GM19438 (cell line): ENCODE measurements around the gene PALLD.

Source experiments
- ATAC-seq: cut with Tn5 transposase; IDR thresholded peaks from one replicate; pipeline ENCODE4 v1.9.1; 2021; ENCODE audit warnings: low read depth; ENCODE audit not compliant: unreplicated experiment

Gene PALLD

DNA sequence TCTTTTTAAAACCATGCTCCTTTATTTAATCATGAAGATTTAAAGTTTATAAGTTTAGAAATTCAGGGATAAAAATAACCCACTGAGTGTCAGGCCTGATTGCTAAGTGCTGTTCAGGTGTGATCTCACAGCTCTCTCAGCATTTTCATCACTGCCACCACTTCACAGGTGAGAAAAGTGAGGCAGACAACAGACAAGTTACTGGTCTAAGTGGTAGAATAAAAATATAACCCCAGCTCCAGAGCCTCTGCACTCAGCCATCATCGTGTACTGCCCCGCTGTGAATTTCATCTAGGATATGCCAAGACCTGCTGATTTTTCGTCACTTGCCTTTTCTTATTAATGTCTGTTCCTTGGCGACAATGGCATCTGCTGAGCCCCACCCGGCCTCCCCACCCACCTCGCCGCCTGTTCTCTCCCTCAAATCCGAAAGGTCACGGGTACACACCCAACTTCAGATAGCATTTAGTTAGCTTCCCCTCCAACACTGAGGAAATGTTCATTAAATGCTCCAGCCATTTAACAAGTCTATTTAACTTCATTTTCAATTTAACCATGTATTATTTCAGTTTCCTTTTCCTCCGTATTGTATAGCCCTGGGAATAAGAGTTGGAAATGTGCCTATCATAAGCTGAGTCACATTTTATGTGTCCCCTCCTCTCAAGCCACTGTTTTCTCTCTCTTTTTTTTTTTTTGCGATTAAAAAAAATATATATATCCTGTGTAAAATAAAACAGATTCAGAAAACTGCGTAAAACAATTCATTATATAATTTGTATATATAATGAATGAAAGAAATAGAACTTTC, 276.7 kb downstream of the PALLD start:
- ATAC-seq, result no peak

- no peak for ATAC-seq
Observed at GRCh38 chr4:168776382-168776781, 279.5 kb downstream of the PALLD start.

- no peak for ATAC-seq
Observed at GRCh38 chr4:168777277-168777965, 280.6 kb downstream of the PALLD start.

- ATAC-seq, result no peak
Observed at GRCh38 chr4:168781341-168781740, 284.5 kb downstream of the PALLD start.

GRCh38 chr4:168781926-168782325, 285.1 kb downstream of the PALLD start:
- ATAC-seq, result no peak

- ATAC-seq, result no peak
Observed at GRCh38 chr4:168782439-168782838, 285.6 kb downstream of the PALLD start.

DNA sequence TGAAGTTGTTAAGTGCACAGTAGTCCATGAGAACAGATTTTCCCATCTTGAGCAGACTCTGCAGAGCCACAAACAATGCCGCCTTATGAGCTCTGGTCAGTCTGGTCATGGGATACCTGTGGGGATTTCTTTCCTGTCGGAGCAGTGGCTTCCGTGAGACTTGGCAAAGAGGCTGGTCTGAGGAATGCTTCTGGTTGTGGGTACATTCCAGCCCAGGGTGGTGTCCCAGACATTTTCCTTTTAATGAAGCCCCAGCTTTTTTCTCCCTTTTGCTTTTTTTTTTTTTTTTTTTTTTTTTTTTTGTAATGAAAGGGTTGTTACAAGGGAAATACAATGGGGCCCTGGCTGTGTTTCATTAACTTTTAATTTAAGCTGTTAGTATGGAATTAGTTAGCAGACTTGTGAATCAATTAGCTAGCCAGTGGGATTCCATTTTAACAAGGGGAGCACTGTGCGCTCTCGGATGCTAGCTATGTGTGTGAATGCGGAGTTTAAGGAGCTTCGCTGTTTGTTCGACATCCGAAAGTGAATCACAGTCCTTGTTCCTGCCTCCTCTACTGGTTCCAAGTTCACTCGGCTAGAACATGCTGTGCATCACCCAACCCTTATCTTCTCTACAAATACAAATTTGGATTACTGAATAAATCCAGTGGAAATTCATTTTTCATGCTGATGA, 288.1 kb downstream of the PALLD start:
- ATAC-seq, result no peak

- no peak for ATAC-seq
Observed at GRCh38 chr4:168787334-168787733, 290.5 kb downstream of the PALLD start.

- no peak for ATAC-seq
Observed at GRCh38 chr4:168787801-168788595, 291.1 kb downstream of the PALLD start.

GRCh38 chr4:168790898-168791297, 294.0 kb downstream of the PALLD start:
- no peak for ATAC-seq

DNA sequence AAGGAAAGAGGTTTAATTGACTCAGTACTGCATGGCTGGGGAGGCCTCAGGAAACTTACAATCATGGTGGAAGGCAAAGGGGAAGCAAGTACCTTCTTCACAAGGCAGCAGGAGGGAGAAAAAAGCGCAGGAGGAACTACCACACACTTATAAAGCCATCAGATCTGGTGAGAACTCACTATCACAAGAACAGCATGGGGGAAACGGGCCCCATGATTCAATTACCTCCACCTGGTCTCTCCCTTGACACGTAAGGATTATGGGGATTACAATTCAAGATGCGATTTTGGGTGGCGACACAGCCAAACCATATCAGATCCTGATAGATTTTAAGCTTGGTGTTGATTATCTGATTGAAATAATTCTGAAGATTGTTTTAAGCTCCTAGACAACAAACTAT, 294.5 kb downstream of the PALLD start:
- ATAC-seq, result no peak

GRCh38 chr4:168793542-168793941, 296.7 kb downstream of the PALLD start:
- no peak for ATAC-seq

- ATAC-seq, result no peak
Observed at GRCh38 chr4:168794092-168794707, 297.3 kb downstream of the PALLD start.

GRCh38 chr4:168794881-168795280, 298.0 kb downstream of the PALLD start:
- no peak for ATAC-seq

- no peak for ATAC-seq
Observed at GRCh38 chr4:168795346-168795745, 298.5 kb downstream of the PALLD start.

GRCh38 chr4:168796362-168797106, 299.7 kb downstream of the PALLD start:
- no peak for ATAC-seq

GRCh38 chr4:168797194-168797593, 300.3 kb downstream of the PALLD start:
- ATAC-seq, result no peak

DNA sequence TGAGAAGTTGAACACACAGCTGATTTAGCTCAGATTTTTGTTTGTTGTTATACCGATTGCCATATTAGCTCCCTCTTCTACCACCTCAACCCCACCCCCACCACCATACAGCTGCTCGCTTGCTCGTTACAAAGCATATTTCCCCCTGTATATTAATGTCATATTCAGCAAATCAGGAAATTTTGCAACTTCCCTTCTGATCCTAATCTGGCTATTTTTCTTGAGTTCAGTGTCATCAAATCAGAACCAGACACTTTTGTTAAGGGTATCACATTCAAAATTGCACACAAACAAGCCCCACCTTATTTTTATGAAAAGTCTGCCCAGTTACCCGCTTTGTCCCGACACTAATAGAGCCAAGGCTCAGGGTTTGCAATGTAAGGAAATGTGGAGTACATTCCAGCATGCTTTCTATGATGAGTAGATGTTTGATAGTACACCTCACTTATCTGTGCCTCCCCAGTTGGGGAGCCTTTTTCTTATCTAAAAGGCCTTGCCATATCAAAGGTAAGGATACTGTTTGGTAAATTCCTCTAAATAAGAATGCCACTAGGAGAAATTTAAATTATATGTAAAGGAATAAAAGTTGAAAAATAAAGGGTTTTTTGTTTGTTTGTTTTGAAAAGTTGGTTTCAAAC, 301.0 kb downstream of the PALLD start:
- no peak for ATAC-seq

DNA sequence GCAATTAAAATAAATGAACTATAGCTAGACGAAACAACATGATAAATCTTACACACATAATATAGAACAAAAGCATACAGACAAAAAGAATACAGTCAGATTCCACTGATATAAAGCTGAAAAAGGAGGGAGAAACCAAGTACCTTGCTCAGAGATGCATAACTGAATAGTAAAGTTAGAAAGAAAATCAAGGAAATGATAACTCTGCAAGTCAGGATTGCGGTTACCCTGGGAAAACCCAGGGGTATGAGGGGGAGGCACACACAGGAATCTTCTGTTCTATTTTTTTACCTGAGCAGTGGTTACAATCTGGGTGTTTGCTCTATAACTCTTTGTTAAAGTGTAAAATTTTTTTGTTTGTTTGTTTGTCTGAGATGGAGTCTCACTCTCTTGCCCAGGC, 304.1 kb downstream of the PALLD start:
- ATAC-seq, result no peak
